GM18520 (cell line): Measurements from ENCODE around the gene AP3B1.
A peak's percentile ranks its signal among the peaks of the same experiment; 100 is the strongest.
"Not testable (repeated sequence)": the region's sequence is repeated elsewhere in the genome, so short reads cannot be mapped to it uniquely, and the experiment has no call there.

Experiments
- ATAC-seq: cut with Tn5 transposase; IDR thresholded peaks from one replicate; pipeline ENCODE4 v1.9.1; 2021; ENCODE audit not compliant: unreplicated experiment

Gene AP3B1

DNA sequence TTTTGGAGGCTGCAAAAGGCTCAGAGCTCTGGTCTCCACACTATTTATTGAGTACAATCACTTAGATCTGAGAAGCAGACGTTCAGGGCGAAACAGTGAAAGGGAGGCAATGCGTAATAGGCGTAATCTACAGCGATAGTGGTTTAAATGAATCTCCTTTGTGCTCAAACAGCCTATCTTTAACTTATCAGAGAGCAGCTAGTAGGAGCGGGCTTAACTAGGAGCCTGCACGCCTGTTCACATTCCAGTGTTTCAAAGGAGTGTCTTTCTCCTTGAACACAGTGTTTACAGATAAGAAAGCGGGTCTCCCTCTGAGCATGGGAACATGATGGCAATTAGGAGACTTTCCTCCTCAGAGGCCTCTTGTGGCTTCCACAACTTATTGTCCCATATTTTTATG is 49.4 kb downstream of the AP3B1 start:
- ATAC-seq, result no peak

DNA sequence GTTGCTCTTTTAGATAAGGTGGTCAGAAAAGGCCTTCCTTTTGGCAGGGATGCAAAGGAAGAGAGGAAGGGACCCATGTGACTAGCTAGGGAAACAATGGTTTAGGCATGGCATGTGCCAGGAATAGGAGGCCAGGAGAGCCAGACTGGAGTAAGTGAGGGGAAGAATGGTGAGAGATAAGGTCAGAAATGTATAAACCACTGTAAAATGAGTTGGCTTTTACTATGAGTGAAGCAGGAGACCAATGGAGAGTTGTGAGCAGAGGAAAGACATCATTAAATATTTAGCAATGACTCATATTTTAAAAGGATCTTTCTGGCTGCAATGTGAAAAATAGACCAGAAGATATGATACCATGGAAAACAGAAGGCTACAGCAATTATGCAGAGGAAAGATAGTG is 50.9 kb downstream of the AP3B1 start:
- no peak for ATAC-seq

DNA sequence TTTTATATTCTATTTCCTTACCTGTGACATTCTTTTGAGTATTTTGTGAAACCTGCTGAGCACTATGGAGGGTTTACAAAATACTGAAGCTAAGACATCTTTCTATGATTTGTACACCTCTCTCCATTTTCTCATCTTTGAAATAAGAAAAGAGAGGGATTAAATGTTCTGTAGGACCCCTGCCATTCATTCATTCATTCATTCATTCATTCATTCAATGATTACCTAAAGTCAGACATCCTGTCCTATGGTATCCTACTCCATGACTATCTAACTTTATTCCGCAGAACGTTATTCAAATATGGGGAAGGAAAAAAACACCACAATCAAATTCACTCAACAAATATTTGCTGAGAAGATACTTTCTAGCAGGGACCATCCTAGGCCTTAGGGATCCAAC is 51.4 kb downstream of the AP3B1 start:
- no peak for ATAC-seq

DNA sequence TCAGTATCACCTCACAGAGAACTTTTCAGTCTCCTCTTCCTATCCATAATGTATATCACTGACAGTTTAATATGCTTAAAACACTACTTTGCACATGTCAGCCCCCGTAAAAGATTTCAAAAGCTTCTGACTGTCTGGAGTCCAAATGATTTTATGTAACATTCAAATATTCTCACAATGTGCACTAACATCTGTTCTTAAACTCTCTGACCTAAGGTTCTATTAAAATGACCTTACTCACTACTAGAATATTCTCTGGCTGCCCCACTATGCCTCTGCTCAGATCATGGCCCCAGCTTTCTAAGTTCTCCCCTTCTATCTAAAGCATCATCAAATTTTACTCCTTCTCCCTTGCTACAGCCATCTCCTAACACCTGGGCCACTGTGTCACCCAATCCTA is 52.5 kb downstream of the AP3B1 start:
- no peak for ATAC-seq

DNA sequence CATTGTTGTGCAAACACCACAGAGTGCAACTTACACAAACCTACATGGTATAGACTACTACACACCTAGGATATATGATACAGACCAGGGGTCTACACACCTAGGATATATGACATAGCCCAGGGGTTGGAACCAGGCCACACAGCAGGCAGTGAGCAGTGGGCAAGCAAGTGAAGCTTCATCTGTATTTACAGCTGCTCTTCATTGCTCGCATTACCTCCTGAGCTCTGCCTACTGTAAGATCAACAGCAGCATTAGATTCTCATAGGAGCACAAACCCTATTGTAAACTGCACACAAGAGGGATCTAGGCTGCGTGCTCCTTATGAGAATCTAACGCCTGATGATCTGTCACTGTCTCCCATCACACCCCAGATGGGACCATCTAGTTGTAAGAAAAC is 56.6 kb downstream of the AP3B1 start:
- no peak for ATAC-seq

DNA sequence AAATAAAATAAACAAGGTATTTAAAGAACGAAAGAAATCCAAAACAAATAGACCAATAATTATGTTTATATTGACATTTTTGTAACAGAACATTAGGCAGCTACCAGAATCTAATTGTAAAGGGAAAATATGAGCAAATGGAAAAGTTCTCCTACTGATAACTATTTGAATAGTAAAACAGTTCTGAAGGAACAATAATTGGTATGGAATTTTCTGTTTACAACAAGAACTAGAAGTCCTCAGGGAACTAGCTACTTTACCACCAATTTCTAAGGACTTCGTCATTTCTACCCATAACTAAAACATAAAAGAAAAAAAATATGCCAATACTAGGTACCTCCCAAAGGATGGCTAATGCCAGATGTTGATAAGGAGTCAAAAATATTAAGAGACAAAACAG is 58.5 kb downstream of the AP3B1 start:
- ATAC-seq, result no peak

DNA sequence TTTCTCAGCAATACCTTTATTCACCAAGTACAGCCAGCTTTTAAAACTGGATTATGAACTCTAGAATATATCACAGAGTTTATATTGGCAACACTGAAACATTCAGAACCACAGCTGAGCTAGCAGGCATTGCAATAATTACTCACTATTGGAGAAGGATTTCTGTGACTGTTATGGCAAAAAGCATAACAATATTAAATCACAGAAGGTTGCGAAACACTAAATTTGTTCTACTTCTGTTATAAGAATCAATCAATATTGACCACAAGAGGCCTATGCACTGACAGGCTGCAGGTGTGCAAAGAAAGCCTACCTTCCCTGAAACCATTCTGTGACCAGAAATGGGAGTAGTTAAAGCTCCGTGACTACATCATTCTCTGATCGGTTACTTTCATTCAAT is 59.2 kb downstream of the AP3B1 start:
- no peak for ATAC-seq

DNA sequence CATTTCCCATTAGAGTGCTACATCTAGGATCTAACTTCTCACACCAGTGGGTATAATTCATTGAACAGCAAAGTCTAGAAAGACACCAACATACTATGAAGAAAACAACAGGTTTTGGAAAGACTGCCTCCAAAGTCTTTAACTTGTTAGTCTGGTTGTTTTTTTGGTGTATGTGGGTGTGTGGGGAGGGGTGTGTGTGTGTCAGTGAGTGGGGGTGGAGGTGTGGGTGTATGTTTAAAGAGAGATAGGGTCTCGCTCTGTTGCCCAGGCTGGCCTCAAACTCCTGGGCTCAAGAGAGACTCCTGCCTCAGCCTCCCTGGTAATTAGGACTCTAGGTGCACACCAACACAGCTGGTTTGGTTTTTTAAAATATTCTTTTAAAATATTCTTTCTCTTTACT is 59.7 kb downstream of the AP3B1 start:
- ATAC-seq, result no peak

DNA sequence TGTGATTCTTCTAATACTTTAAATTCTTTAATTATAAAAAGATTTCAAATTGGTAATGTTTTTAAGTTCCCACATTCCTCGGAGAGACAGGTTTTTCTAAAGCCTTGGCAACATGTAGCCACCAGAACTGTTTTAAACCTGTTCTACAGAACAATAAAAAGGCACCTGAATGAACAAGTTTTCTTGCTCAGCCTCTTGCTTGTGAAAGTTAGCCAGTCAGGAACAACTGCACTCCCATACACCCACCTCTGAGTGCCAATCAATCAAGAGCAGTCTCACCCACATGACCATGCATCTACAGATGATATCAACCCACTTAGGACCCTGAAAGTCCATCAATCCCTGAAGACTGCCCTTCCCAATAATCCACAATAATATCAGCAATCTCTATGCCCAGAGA is 62.3 kb downstream of the AP3B1 start:
- no peak for ATAC-seq

DNA sequence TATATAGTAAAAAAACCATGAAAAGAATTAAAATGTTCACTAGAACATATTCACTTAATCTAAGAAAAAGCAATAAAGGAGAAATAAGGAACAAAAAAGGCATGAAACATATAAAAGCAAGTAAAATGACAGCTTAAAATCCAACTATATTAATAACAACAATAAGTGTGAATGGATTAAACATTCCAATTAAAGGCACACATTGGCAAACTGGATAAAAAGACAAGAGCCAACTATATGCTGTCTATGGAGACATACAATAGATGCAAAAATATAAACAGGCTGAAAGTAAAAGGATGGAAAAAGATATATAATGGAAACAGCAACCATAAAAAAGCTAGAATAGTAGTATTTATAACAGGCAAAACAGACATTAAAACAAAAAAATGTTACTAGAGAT is 70.1 kb downstream of the AP3B1 start:
- ATAC-seq, result no peak

DNA sequence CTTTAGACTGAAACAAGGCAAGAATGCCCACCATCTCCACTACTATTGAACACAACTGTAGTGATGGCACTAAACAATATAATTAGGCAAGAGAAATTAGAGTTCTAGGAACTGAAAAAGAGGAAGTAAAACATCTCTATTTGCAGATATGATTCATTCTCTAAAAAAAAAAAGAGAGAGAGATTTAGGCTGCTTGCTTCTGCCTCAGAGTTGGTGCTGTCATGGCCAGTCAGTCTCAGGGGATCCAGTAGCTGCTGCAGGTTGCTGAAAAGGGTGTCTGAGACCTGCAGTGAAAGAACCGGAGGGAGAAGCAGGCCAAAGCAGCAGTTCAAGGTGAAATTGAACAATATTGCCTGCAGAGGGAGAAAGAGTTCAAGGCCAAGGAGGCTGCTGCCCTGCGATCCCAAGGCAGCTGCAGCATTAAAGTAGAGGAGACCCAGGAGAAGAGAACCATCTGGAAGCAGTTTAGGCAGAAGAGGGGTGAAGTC is 72.5 kb downstream of the AP3B1 start:
- ATAC-seq, result peak; percentile 97

DNA sequence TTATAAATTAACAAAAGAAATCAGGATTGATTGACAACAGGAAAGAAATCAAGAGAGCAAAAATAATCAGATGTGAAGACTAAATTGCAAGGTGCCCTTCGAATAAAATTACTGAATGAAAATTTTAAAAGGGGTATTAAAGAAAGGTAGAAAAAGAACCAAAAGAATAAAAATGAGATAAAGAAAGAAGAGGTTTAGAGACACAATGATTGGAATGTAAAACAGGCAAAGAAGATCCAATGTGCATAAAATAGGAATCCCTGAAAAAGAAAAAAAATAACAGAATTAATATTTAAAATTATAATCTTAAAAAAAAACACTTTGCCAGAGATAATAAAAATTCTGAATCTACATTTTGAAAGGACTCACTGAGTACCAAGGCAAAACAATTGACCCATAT is 73.0 kb downstream of the AP3B1 start:
- ATAC-seq, result no peak

DNA sequence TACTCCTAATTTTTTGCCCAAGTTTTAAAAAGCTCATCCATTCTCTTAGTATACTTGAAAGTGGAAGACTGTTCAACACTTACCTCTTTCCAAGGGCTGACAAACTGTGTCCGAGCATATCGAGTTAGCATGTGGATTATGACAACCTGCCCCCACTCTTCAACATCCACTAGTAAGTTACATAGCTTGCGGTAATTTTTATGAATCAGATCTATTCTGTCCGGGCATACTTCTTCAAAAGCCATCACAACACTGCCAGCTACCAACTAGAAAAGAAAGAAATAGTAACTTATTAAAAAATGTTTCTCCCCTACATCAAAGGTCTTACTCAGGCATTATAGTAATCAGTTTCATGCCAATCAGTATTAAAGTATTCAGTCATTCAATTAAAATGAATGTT is 78.5 kb downstream of the AP3B1 start:
- ATAC-seq, result no peak

DNA sequence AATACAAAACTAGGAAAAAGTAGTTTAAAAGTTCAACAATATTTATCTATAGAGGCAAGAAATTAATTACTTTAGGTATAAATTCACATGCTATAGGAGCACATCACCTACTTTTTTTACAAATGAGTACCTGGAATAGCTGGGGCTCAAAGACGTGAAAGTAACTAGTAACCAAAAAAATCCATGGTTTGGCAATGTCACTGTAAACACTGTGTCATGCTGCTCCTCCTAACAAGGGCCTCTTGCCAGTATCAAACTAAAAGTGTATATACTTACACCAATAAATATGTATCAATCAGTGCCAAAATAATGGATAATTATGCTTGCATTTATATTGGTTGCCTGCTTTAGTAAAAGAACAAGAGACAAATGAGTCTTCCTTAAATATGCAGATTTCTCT is 78.9 kb downstream of the AP3B1 start:
- ATAC-seq, result no peak

DNA sequence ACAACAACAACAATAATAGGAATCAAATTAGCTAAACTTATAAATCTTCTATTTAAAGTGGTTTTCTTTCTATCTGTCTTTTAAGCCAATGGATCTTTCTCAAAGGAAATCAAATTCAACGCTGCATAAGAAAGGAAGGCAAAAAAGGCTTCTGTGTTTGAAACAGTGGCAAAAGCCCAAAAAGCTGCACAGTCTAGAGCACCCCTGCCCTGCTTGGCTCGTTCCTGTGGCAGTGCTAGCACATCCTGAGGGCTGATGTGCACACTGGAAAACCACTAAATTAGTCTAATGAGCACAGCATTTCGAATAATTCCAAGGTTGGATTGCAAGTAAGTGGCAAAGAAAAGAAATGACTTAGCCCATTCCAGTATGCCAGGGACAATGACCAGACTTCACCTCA is 80.7 kb downstream of the AP3B1 start:
- ATAC-seq, result no peak

DNA sequence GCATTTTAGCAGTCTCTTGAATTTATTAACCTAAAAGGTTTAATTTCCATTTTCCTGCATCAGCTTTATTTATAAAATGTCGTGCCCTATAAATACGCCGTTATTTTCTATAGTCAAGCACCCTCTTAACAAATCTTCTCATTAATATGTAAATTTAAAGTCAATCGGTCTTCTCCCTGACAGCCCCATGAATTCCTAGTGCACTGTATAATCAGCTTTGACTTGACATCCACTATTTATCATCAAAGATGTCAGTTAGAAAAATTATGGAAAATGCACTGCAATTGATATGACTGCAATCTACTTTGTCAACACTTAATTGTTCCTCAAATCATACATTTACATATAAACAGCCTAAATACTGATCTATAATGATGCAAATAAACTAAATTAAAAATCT is 83.4 kb downstream of the AP3B1 start:
- ATAC-seq, result no peak

DNA sequence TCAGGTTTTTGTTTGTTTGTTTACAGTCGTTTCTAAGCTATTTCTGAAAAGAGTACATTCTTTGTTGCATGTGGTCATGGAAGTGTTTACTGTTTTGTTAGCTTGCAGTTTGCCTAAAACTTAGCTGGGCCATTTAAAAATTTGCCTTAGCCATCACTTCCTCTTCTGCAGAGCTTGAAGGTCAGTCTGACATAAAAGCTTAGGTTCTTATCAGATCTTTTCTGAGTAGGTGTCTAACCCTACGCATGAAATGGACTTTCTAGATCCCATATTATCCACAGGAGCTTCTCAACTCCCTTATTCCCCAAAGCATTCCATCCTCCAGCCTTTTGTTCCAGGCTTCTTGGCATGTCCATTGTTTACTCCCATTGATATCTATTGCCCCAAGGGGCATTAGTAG is 90.3 kb downstream of the AP3B1 start:
- ATAC-seq, result no peak

DNA sequence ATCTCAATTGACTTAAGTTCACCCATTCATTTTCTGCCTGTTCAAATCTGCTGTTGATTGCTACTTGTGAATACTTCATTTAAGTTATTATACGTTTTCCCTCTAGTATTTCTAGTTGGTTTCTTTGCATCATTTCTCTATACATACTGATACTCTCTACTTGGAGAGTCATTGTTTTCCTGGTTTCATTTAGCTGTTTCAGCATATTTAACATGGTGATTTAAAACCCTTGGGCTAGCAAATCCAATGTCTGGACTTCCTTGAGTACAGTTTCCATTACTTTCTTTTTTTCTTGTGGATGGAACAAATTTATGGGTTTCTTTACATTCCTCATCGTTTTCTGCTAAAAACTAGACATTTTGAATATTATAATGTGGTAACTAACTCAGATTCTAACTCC is 90.7 kb downstream of the AP3B1 start:
- no peak for ATAC-seq

DNA sequence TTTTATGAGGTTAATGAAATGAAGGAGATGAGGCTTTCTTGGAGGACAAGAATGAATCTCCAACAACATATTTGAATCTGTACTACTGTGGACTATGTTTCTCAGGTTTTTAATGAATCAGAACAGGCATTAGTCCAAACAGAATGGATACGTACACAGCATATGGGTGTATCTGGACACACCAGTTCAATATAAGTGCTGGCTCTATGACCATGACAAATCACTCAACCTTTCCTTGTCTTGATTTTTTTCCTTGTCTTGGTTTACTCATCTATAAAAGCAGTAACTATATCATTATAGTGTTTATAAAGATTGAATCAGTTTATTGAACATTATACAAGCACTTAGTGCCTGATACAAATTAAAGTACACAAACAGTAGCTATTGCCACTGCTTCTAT is 104.1 kb downstream of the AP3B1 start:
- ATAC-seq, result no peak

DNA sequence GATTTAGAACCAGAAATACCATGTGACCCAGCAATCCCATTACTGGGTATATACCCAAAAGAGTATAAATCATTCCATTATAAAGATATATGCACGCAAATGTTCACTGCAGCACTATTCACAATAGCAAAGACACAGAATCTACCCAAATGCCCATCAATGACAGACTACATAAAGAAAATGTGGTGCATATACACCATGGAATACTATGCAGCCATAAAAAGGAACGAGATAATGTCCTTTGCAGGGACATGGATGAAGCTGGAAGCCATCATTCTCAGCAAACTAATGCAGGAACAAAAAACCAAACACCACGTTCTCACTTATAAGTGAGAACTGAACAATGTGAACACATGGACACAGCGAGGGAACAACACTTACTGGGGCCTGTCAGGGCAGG is 105.8 kb downstream of the AP3B1 start:
- not testable (repeated sequence) for ATAC-seq

DNA sequence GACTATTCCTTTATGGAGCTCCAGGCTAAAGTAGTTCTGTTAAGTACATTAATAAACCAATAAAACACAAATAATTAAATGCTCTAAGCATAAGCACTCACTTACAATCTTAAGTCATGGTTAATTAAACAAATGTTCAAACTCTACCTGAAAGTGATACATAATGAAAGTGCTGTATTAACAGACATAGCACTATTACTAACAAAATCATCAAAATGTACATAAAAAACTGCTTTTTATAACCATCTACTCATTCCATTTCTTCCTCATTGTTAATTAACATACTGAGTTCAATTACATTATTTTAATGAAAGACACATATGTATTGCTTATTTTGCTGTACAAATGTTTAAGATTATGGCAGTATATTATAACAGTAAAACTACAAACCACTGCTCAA is 107.3 kb downstream of the AP3B1 start:
- no peak for ATAC-seq

DNA sequence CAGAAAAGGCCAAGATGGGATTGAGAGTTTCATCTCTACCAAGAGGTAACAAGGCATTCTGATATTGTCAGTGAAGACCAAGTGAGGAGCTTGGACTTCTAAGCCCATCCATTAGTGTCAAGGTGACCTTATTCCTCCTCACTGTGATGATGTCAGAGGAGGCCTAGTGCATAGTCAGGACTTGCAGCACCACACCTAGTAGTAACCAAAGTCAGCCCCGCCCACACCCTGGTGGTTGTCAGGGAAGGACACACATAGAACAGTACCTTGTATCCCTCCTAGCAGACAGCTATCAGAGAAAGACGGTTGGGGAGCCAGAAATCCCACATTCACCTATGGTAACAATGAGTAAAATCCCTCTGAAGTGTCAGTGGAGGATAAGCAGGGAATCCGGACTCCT is 111.7 kb downstream of the AP3B1 start:
- ATAC-seq, result no peak

DNA sequence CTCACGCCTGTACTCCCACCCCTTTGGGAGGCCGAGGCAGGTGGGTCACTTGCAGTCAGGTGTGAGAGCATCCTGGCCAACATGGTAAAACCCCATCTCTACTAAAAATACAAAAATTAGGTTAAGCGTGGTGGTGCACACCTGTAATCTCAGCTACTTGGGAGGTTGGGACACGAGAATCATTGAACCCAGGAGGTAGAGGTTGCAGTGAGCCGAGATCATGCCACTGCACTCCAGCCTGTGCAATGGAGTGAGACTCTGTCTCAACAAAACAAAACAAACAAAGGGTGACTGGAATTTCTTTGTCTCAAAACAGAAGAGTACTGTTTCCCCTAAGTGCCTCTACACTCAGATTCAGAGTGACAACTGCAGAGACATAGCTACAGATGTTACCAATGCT is 116.1 kb downstream of the AP3B1 start:
- no peak for ATAC-seq

DNA sequence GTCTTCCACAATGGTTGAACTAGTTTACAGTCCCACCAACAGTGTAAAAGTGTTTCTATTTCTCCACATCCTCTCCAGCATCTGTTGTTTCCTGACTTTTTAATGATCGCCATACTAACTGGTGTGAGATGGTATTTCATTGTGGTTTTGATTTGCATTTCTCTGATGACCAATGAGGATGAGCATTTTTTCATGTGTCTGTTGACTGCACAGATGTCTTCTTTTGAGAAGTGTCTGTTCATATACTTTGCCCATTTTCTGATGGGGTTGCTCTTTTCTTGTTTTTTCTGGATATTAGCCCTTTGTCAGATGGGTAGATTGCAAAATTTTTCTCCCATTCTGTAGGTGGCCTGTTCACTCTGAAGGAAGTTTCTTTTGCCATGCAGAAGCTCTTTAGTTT is 124.2 kb downstream of the AP3B1 start:
- ATAC-seq, result not testable (repeated sequence)
